NCI-H446 (cell line): ENCODE measurements around the gene PWP2.
"Not testable (repeated sequence)": the region's sequence is repeated elsewhere in the genome, so short reads cannot be mapped to it uniquely, and the experiment has no call there.

ENCODE experiments used
- DNase-seq, 2 experiments: peaks; one replicate each; lab custom pipeline; 2025; lab: John Stamatoyannopoulos, UW

PWP2 gene

GRCh38 chr21:44138039-44138438 lies 30.8 kb downstream of the PWP2 start:
- DNase-seq = not testable (repeated sequence)

GRCh38 chr21:44139787-44140551 lies 32.8 kb downstream of the PWP2 start:
- not testable (repeated sequence) for DNase-seq

GRCh38 chr21:44140552-44140932 lies 33.3 kb downstream of the PWP2 start:
- not testable (repeated sequence) for DNase-seq

GRCh38 chr21:44142470-44142869 lies 35.3 kb downstream of the PWP2 start:
- DNase-seq = not testable (repeated sequence)

- not testable (repeated sequence) for DNase-seq
Observed at GRCh38 chr21:44143380-44143779, 36.2 kb downstream of the PWP2 start.

- not testable (repeated sequence) for DNase-seq
Observed at GRCh38 chr21:44143996-44144395, 36.8 kb downstream of the PWP2 start.

GRCh38 chr21:44144784-44145602 lies 37.8 kb downstream of the PWP2 start:
- not testable (repeated sequence) for DNase-seq

- DNase-seq = not testable (repeated sequence)
Observed at GRCh38 chr21:44145616-44146015, 38.4 kb downstream of the PWP2 start.

- not testable (repeated sequence) for DNase-seq
Observed at GRCh38 chr21:44147108-44147507, 39.9 kb downstream of the PWP2 start.

- DNase-seq = not testable (repeated sequence)
Observed at GRCh38 chr21:44150255-44150654, 43.1 kb downstream of the PWP2 start.

- not testable (repeated sequence) for DNase-seq
Observed at GRCh38 chr21:44153214-44153888, 46.2 kb downstream of the PWP2 start.

- not testable (repeated sequence) for DNase-seq
Observed at GRCh38 chr21:44153889-44154228, 46.7 kb downstream of the PWP2 start.

- not testable (repeated sequence) for DNase-seq
Observed at GRCh38 chr21:44154816-44155230, 47.6 kb downstream of the PWP2 start.

- DNase-seq = not testable (repeated sequence)
Observed at GRCh38 chr21:44155231-44155993, 48.2 kb downstream of the PWP2 start.

GRCh38 chr21:44155994-44156380 lies 48.8 kb downstream of the PWP2 start:
- not testable (repeated sequence) for DNase-seq

GRCh38 chr21:44157439-44158081 lies 50.4 kb downstream of the PWP2 start:
- DNase-seq = not testable (repeated sequence)

- DNase-seq = not testable (repeated sequence)
Observed at GRCh38 chr21:44158082-44158468, 50.9 kb downstream of the PWP2 start.

- not testable (repeated sequence) for DNase-seq
Observed at GRCh38 chr21:44159349-44160297, 52.4 kb downstream of the PWP2 start.

GRCh38 chr21:44160298-44160672 lies 53.1 kb downstream of the PWP2 start:
- not testable (repeated sequence) for DNase-seq

GRCh38 chr21:44160821-44161220 lies 53.6 kb downstream of the PWP2 start:
- DNase-seq = not testable (repeated sequence)
